Stimulated activated CD4-positive, alpha-beta T cell treated with anti-CD3 and anti-CD28 coated beads, Interleukin-12 subunit alpha, Interleukin-12 subunit beta, amount 100 ng/mL, for 48 hours (primary cell): Measurements from ENCODE around the gene CNOT6.
"Not testable (repeated sequence)": the region's sequence is repeated elsewhere in the genome, so short reads cannot be mapped to it uniquely, and the experiment has no call there.

ENCODE experiments used
- DNase-seq, 3 donors: peaks; one replicate each; pipeline ENCODE4 v3.0.0-alpha.2; 2020; ENCODE audit warnings: low read depth in 2 of 3, low spot score in 1 of 3

Gene CNOT6

GRCh38 chr5:180494060-180494509 lies at the start of gene CNOT6:
TSS of gene CNOT6 (plus strand) at chr5:180494379. CDS start at chr5:180529277, 34,898 bp downstream.
- peak; percentile 85 to 94 (median 86) for DNase-seq

DNA sequence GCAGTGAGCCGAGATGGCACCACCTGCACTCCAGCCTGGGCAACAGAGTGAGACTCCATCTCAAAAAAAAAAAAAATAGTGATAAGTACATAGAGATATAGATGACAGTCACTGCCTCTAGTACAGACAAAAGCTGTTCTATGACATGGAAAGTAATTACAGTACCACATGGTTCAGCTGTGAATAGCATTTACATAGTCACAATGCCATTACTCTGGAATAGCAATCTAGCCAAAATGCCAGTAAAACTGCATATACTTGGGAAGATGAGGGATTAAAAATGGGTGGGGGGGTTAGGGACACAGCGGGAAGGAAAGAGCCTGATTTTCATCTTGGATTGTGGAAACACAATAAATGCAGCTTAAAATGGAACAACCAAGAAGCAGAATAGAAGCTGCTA lies 39.4 kb upstream of the CNOT6 start:
- no peak for DNase-seq

- DNase-seq, result no peak
Measured at GRCh38 chr5:180455872-180456271, 38.3 kb upstream of the CNOT6 start.

GRCh38 chr5:180456792-180457191 lies 37.4 kb upstream of the CNOT6 start:
- DNase-seq, result no peak

DNA sequence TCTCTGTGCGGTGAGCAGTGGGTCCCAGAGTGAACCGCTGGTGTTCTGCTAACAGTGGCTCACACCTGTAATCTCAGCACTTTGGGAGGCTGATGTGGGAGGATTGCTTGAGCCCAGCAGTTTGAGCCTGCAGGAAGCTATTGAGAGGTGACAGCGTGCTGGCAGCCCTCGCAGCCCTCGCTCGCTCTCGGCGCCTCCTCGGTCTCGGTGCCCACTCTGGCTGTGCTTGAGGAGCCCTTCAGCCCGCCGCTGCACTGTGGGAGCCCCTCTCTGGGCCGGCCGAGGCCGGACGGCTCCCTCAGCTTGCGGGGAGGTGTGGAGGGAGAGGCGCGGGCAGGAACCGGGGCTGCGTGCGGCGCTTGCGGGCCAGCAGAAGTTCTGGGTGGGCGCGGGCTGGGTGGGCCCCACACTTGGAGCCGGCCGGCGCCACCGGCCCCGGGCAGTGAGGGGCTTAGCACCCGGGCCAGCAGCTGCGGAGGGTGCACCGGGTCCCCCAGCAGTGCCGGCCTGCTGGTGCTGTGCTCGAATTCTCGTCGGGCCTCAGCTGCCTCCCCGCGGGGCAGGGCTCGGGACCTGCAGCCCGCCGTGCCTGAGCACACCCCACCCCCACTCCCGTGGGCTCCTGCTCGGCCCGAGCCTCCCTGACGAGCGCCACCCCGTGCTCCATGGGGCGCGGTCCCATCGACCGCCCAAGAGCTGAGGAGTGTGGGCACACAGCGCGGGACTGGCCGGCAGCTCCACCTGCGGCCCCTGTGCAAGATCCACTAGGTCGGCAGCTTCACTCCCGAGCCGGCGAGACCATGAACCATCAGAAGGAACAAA lies 35.1 kb upstream of the CNOT6 start:
- not testable (repeated sequence) for DNase-seq

GRCh38 chr5:180459674-180460142 lies 34.5 kb upstream of the CNOT6 start:
- not testable (repeated sequence) for DNase-seq

- no peak for DNase-seq
Measured at GRCh38 chr5:180460834-180461233, 33.3 kb upstream of the CNOT6 start.

DNA sequence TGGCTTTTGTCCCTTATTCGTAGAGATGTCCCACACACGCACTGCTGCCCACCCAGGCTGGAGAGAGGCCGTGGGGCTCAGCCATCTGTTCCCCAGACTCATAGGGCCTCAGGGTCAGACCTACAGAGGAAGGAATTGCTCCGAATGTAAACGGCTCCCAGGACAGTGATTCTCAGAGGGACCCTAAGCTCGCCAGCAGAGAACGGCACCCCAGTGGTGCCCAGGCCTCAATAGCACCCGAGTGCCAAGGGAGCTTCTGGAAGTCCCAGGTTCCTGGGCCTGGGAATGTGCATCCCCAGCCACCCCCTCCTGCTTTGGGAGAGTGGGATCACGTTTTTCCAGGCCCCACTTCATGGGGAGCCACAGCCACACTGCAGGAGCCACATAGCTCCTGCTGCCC lies 32.9 kb upstream of the CNOT6 start:
- no peak for DNase-seq

- DNase-seq, result no peak
Measured at GRCh38 chr5:180463216-180463900, 30.8 kb upstream of the CNOT6 start.

- no peak for DNase-seq
Measured at GRCh38 chr5:180463916-180464602, 30.1 kb upstream of the CNOT6 start.

DNA sequence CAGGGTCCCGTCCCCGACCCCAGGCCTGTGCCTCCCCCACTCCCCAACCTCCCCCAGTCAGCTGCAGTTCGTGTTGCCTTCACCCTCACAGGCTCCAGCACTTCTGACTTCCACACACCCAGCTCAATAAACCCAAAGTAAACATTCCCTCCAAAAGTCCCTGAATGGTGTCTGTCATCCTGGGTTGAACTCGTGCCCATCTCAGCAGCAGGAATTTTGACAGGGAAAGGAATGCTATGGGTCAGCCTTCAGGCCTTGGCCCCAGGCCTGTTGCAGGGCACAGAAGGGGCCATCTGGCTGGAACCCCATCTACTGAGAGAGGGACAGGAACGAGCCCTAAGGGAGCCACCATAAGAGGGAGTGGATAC lies 29.6 kb upstream of the CNOT6 start:
- DNase-seq, result no peak

DNA sequence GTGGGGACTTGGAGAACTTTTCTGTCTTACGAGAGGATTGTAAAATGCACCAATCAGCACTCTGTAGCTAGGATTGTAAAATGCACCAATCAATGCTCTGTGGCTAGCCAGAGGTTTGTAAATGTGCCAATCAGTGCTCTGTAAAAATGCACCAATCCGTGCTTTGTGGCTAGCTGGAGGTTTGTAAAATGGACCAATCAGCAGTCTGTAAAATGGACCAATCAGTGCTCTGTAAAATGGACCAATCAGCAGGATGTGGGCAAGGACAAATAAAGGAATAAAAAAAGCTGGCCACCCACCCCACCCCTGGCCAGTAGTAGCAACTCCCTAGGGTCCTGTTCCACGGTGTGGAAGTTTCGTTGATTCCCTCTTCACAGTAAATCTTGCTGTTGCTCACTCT lies 29.1 kb upstream of the CNOT6 start:
- DNase-seq, result not testable (repeated sequence)

DNA sequence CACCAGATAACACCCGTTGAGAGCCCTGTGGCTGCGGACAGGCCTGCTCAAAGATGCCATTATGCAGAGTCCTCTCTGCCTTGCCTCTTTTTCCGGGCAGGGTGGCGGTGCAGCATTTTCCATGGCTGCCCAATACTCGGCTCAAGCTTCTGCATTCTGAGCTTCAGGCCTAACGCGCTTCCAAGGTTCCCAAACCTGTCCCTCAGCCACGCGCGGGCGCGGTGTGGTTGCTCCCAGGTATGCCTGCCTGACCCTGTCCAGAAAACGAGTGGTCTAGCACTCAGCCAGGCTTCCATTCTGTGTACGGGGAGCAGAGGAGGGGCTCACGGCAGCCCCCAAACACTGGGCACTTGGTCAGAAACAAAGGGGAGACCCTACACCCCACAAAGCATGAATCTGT lies 27.9 kb upstream of the CNOT6 start:
- no peak for DNase-seq

DNA sequence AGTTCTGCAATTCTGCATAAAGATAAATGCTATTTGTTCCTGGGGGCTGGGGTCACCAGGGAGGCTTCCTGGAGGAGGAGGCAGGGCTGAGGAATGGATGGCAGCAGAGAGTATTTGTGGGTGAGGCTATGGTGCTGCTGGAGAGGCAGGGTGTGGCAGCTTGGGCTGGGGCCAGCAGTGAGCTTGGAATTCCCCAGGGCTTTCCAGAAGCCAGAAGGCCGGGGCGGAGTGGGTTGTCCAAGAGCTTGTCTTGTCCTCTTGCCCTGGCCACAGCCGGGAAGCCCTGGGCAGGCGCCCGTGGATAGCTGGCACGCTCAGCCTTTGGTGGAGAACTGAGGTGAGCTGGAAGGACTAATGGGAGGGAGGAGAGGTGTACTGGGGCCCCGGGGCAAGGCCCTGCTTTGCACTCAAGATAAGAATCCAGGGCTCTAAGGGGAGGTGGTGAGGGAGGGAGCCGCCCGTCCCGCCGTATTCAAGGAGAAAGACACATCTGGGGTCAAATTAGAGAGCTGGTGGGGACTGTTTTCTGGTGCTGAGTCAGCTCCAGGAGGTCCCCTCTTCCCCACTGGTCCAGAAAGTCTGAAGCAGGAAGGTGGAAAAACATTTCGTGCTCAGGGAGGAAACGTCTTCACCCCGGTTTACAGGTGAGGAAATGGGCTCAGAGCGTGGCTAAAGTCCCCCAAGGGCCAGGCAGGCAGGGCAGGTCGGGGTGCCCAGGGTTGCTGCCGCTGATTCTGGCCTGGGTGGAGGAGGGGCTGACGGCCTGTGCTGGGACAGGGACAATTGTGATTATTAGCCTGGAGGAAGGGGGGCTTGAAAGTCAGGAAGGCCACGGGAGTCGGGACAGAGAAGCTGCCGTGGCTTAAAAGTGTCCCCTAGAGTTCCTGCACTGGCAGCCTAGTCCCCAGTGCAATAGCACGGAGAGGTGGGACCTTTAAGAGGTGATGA lies 26.9 kb upstream of the CNOT6 start:
- DNase-seq, result no peak

DNA sequence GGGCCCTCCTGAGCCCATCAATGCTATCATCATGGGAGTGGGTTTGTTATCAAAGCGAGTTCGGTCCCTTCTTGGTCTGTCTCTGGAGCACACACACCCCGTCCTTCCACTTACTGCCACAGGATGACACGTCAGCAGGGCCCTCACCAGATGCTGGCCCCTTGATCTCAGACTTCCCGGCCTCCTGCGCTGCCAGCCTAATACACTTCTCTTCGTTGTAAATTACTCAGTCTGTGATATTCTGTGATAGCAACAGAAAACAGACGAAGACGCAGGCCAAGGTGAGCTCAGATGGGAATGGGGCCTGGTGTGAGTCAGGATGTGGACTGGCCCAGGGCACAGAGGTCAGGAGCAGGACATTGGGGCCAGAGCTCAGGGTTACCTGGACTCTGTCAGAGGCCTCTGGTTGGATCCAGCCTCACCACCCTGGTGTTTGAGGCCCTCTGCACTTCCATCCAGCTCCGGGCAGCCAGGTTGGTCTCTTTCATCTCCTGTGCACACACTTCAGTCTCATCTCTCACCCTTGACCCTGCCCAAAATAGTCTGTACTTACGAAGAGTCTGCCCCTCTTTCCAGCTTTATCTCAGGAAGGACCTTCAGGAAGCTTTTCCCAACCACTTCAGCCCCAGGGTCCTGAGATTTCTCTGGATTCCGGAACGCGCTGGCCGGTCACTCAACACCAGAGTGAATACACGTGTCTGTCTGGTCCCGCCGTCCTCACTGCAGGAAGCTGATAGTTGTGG lies 26.0 kb upstream of the CNOT6 start:
- no peak for DNase-seq

DNA sequence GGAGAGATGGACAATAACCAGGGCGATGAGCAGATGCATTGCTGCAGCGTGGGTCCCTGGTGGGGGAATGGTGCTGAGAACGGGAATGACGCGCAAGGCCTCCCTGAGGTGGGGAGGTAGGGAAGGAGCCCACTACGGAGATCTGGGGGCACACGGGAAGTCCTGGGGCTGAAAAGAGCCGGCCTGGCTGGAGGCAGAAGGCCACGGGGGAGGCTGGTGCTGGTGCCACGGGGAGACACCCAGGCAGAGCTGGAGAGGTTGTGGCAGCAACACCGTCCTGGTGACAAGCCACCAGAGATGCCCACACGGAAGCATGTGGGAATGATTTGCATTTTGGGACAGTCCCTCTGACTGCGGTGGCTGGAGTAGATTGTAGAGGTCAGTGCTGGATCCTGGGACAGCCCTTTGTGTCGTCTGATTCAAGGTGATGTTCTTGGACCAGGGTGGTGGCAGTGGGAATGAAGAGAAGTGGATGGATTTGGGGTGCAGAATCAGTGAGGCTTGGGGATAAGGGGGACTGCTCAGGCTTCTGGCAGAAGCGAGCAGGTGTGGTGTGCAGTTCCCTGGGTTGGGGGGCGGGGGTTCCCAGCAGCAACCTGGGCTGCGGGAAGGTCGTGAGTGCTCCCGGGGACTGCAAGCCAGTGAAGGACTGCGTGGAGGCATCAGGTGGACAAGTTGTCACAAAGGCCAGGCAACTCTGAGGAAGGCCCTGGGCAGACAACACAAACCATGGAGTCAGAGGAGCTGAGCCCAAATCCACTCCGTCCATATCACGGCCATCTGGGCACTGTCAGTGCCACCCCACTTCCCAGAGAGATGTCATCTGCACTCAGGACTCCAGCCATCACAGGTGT lies 25.2 kb upstream of the CNOT6 start:
- DNase-seq, result no peak

DNA sequence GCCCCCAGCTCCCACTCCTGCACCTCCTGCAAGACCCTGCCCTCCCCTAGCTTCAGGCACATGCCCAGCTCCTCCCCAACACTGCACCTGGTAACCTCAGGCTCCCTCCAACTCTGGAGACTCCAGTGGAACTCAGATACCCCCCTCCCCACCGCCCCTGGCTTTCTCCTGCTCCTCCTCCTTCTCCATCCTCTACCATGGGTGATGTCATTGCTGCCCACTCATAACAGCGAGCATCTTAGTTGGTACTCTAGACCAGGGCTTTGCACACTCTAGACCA lies 24.7 kb upstream of the CNOT6 start:
- no peak for DNase-seq

DNA sequence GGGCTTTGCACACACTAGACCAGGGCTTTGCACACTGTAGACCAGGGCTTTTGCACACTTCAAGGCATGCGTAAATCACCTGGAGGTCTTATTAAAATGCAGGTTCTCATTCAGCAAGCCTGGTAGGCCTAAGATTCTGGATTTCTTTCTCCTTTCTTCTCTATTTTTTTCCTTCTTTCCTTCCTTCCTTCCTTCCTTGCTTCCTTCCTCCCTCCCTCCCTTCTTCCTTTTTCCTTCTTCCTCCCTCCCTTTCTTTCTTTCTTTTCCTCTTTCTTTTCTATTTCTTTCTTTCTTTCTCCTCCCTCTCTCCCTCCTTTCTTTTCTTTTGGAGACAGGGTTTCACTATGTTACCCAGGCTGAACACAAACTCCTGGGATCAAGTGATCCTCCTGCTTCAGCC lies 24.3 kb upstream of the CNOT6 start:
- DNase-seq, result no peak

DNA sequence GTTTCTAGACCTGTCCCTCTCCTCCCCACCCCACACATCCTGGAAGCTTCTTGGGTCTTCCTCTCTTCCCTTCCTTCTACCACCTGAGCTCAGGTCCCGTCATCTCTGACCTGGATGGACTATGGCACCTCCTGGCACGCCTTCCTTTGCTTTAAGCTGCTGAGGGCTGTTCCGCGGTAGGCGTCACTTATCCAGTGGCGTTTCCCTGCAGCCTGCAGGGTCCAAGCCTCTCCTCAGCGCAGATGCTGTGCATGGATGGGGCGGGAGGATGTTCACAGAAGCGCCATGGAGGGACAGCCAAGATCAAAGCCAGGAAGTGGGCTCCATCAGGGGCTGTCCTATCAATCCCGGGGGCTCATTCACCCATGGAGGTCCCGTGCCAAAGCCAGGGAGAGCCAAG lies 23.8 kb upstream of the CNOT6 start:
- no peak for DNase-seq
